Left colon (tissue), 2 donors: ENCODE data around the gene ZBTB33. TPM values are rescaled to one million over a fixed set of nuclear protein-coding genes. Genes with fewer than 3 reads are reported as not detected.

Source experiments
- ATAC-seq: fragments of 200-7000 bp; cut with Tn5 transposase; one replicate; pipeline ENCODE4 v1.9.1; 2020; ENCODE audit warnings: mild to moderate bottlenecking, moderate library complexity
- DNase-seq, 2 donors: peaks; one replicate each; pipeline ENCODE4 v3.0.0-alpha.2; 2020
- intact Hi-C, 2 donors: fragments of 100-400 bp; cut with DNase I in 1 of 2; cut with micrococcal nuclease in 1 of 2; formaldehyde crosslinking; loops; one replicate each; pipeline versions ENCODE4 v1.11.2 to v1.14.0; 2022; cut with DNase I, micrococcal nuclease
- long read RNA-seq: library from polyadenylated mRNA; unstranded; transcript quantifications from one replicate; pipeline ENCODE4 v2.0.0, GENCODE V29; 2021
- total RNA-seq, 2 donors: library from RNA; stranded (reverse); fragmentation: NEBNext Ultra II Directional; extraction: Animal tissue kit (Norgen Biotek cat#: 25700); gene quantifications; one replicate each; pipeline ENCODE4 v1.2.1, GENCODE V29; 2021
- donor health status: DM: no; HTN: no; CAD: no.
- donor health status: DM: yes; HTN: yes; CAD: no.

The ZBTB33 gene, protein sequence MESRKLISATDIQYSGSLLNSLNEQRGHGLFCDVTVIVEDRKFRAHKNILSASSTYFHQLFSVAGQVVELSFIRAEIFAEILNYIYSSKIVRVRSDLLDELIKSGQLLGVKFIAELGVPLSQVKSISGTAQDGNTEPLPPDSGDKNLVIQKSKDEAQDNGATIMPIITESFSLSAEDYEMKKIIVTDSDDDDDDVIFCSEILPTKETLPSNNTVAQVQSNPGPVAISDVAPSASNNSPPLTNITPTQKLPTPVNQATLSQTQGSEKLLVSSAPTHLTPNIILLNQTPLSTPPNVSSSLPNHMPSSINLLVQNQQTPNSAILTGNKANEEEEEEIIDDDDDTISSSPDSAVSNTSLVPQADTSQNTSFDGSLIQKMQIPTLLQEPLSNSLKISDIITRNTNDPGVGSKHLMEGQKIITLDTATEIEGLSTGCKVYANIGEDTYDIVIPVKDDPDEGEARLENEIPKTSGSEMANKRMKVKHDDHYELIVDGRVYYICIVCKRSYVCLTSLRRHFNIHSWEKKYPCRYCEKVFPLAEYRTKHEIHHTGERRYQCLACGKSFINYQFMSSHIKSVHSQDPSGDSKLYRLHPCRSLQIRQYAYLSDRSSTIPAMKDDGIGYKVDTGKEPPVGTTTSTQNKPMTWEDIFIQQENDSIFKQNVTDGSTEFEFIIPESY
- 10 to 100 TPM in 1 of 2 donors, 1 to 10 TPM in 1; 9.3 to 13.4 TPM for total RNA-seq
- long read RNA-seq, full-length matches to known transcripts: 3 of 4 reads
- long read RNA-seq, partial matches to known transcripts: 0 of 4 reads
- long read RNA-seq, other reads (novel, unspliced or antisense): 1 of 4 reads

DNA sequence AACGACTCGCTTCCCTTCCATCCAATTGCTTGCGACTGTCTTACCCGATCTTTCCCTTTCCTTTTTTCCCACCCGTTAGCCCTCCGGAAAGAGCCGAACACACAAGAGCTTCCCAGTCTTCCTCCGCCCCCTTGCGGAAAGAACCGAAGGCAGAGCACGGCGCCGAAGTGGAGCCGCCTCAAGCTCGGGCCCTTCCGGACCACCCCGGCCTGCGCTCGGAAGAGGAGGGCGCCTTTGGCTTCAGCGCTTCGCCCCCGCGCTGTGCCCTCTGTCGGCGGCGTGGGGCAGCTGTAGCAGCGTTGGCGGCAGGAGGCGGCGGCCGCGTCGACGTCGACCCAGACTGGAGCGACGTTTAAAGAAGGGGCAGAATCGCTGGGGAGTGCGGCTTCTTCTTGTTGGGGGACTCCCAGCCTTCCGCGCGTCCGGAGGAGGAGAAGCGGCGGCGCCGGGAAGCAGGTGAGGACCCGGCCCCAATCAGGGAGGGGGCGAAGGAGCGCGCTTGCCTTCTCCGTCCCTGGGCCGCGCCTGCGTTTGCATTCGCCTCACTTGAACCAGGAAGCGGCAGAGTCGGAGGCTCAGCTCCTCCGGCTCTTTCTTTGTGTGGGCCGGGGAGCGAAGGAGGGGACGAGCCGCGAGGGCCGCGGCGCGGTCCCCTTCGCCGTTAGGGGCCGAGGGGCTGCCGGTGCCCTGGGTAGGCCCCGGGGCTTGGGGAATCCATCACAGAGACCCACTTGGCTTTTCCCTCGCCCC, at the start of gene ZBTB33:
TSS of gene ZBTB33 (plus strand) at position 291 of the 750 bp plus-strand sequence. CDS start 2,604 bp downstream, outside the sequence.
- intact Hi-C loops: no loop called here
- ATAC-seq (peak; percentile 98), DNase-seq (peak; percentile 89 to 90)

DNA sequence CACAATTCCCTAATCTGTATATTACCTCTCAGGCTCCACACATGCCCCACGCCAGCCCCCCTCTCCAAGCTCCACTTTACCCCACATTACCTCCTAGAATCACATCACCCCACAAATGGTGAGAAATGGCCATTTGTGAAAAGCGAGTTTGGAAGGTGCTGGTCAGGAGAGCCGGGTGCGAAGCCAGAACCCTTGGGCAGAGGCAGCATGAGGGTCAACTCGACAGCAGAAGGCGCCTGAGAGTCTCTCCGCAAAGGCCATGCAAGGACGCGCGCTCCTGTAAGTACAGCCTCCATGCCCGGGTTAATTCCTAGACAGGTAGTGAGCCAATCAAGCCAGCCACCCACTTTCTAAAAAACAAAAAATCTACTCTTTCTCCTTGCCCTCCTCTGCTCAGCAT, 49.8 kb upstream of the ZBTB33 start:
- no peak for DNase-seq
- intact Hi-C loops: no loop called here
- no peak for ATAC-seq

DNA sequence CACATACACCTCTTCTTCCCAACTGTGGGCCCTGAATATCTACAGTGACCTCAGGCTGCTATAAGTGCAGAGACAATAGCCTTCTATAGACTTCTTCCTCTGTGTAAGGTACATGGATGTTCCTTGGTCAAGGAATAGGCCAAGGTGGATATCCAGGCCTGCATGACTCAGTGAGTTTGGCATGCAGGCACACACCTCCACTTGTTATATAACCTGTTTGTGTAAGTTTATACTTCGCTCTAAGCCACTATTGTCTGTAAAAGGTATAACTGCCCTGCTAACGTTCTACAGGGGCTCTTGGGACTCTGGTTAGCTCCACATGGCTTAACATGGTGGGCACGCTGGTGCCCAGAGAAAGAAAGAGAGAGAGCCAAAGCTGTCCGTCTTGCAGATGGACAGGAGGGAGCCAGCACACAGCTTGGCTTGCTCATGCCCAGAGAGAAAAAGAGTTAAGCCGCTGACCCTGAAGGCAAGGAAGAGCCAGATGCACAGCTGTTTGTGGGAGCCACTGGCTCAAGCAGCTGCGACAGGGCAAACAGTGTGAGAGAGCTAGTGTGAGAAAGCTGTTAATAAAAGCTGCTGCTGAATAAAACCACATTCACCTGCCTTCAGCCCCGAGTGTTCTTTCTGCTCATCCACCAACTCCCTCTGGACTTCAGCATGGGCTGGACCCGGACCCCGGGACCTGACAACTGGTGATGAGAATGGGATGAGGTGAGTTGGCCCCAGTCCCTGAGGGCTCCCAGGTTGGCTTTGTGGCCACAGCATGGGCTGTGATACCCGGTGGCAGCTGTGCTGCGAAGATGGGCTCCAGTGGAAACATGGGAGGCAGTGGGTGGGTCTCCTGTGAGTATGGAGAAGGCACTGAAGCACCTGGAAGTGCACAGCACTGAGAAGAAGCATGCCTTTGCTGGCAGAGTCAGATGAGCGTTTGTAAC, 44.5 kb upstream of the ZBTB33 start:
- ATAC-seq: no peak
- intact Hi-C loops: no loop called here
- no peak for DNase-seq

DNA sequence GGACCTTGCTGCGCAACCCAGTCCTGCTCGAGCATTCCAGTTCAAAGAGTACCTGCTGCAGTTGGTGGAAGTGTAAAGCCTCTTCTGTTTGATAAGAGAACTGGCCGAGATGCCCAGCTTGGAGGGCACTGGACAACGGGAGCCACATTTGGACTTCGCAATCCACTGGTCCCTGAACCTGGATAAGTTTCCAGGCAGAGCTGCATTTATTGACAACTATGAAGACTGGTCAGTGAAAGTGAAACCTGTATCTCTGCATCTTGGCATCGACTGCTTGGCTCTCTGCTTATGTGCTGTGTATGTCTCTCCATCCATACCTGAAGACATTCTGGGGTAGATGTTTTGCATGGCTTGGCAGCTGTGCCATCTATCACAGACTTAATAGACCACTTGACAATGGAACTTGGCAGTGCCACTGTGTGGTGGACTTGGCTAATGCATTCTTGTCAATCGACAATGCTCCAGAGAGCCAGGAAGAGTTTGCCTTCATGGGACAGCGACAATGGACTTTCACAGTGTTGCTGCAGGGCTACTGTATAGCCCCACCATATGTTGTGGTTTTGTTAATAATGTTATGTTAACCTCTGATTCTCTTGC, 43.5 kb upstream of the ZBTB33 start:
- no peak for DNase-seq
- intact Hi-C loops: no loop called here
- no peak for ATAC-seq

DNA sequence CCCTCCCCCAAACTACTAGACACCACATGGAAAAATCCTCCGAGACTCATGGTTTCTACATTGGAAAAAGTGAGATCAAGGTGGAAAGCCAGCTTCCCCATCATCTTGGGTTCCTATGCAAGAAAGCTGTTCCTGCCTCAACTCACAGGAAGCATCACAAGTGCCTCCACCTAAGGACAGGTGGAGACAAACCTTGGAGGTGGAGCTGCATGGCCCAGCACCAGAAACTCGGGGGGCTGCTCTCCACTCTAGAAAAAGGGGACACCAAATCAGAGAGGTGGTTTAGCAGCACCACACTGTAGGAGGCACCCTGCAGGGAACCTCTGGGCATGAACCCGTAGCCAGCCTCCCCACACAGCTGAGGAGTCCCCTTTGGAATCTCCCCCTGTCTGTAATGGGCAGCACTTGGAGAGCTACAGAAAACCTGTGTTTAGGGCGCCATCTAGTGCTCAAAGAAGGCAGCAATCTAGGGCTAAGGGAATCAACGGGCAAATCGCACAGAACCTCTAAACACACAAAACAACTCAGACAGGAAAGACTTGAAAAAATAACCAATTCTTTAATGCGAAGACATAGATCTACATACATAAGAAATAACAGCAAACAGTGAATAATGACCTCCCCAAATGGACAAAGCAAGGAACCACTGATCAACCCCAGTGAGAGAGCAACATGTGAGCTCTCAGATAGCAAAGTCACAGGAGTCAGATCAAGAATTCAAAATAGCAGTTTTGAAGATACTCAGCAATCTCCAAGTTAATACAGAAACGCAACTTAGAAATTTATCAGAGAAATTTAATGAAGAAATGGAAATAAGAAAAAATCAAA, 37.0 kb upstream of the ZBTB33 start:
- DNase-seq: peak in 1 of 2 donors; percentile 64
- intact Hi-C loops: no loop called here
- ATAC-seq: peak; percentile 67

DNA sequence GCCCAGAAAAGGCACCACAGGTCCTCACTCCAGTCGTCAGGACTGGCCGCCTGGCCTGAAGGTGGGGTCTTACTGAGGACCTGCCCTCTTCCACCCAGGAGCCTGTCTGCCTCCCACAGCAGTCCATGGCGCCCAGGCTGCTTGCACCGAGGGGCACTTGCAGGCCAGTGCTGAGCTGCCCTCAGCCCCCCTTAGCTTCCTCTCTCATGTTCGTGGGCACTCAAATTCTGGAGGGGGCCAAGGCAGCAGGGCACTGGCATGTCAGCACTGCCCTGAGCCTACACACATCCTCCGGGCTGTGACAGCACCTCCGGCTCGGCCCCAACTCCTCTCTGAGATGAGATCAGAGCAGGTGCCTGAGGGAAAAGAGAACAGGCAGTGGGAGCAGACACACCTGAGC, 27.2 kb upstream of the ZBTB33 start:
- intact Hi-C loops: no loop called here
- no peak for DNase-seq
- no peak for ATAC-seq

DNA sequence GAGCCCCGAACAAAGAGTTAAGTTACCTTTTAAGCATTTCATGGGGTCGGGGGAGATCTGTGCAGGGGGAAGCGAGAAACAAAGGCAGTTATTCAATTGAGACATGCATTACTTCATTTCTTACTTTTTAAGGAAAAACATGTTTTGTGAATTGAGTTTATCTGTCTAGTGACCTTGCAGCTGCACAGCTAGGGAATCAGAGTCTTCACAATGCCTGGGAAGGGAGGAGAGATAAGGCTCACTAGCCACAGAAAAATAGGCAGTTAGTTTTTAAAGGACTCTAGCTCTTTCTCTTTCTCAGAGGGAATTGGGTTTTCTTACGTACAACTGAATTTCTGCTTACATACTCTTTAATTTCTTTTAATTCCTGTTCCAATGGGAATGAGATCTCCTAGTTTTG, 26.2 kb upstream of the ZBTB33 start:
- DNase-seq (no peak), ATAC-seq (no peak)
- intact Hi-C loops: no loop called here

DNA sequence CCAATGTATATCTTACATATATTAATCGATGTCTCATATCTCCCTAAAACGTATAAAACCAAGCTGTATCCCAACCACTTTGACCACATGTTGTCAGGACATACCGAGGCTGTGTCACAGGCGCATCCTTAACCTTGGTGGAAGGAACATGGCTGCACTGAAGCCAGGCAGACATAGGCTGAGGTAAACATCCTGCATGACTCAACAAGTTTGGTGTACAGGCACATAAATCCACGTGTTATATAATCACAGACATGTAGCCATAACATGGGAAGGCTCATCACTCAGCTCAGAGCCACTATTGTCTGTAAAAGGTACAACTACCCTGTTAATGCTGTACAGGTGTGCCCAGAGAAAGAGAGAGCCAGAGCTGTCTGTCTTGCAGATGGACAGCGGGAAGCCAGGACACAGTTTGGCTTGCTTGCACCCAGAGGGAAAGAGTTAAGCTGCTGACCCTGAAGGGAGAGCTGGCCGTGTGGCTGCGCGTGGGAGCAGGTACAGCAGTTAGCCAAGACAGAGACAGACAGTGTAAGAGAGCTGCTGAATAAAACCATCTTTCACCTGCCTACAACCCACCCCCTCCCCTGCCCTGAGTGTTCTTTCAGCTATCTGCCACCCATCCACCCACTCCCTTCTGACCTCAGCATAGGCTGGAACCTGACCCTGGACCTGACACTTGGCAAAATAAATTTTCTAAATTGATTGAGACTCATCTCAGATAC, 22.3 kb upstream of the ZBTB33 start:
- ATAC-seq (no peak), DNase-seq (no peak)
- intact Hi-C loops: no loop called here

DNA sequence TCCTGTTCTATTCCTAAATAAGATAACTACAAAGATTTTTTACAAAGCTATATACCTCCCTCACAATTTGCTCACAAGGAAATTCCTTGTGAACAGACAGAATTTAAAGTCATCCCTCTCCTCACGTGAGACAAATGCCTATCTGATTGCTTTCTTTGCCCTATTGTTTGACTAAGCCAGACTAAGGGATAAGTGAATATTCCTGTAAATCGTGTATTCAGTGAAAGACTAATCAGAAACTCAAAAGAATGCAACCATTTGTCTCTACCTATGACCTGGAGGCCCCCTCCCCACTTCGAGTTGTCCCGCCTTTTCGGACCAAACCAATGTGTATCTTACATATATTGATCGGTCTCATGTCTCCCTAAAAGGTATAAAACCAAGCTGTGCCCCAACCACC, 15.3 kb upstream of the ZBTB33 start:
- DNase-seq: no peak
- intact Hi-C loops: no loop called here
- no peak for ATAC-seq

DNA sequence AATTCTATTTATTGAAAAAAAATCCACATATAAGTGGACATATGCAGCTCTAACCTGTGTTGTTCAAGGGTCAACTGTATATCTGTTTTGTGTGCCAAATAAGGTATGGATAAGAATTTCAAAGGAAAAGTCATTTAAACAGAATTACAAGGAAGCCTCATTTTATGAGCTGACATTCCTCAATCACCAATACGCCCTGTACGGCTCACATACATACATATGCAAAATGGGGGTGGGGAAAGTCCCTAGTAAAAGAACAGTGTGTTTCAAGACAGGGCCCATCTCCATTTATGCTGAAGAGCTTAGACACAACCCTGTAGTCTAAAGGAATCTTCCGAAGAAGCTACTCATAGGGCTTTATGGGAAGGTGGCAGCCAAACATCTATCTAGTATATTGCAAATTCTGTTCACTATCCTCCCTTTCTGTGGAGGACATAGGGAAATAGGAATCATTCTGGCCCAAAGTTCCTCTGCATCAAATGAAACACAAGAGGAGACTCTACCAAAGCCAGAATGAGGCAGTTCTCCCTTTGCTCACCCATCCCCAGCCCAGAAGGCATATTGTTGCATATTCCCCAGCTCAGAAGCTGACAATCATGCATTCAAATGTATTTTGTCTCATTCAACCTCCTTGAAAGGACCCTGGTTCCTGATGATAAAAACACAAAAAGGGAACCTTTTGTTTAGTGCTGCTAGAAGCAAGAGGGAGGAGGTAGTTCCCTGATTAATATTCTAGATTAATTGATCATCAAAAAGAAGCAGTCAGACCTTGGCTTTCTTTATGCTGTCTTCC, 13.7 kb upstream of the ZBTB33 start:
- DNase-seq (no peak), ATAC-seq (no peak)
- intact Hi-C loops: no loop called here

DNA sequence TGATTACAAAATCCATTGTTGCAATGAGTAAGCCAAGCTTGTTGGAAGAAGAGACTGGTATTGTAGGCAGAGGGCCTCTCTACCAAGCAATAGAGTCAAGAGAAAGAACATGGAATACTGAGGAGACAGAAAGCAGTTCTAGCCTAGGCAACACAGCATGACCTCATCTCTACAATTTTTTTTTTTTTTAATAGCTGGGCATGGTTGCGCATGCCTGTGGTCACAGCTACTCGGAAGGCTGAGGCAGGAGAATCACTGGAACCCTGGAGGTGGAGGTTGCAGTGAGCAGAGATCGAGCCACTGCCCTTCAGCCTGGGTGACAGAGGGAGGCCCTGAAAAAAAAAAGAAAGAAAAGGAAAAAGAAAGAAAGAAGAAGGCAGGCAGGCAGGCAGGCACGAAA, 11.7 kb upstream of the ZBTB33 start:
- no peak for ATAC-seq
- intact Hi-C loops: no loop called here
- DNase-seq: no peak

DNA sequence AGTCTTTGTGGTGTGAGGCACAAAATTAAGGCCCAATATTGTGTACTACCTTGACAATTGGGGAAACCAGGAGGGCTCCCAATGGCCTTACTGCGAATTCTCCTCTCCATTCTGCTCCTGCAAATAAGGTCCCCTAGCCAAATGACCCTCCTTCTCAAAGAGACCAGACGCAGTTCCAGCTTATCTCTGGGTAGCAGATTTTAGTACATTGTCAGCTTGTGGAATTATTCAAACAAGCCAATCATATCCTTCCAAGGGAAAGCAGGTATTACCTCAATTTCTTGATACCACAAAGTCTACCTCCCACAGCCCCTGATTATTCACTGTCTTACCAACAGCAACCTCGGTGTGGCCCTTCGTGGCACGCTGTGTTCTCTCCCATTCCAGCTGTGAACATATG, 7.8 kb upstream of the ZBTB33 start:
- no peak for ATAC-seq
- intact Hi-C loops: no loop called here
- DNase-seq: no peak

DNA sequence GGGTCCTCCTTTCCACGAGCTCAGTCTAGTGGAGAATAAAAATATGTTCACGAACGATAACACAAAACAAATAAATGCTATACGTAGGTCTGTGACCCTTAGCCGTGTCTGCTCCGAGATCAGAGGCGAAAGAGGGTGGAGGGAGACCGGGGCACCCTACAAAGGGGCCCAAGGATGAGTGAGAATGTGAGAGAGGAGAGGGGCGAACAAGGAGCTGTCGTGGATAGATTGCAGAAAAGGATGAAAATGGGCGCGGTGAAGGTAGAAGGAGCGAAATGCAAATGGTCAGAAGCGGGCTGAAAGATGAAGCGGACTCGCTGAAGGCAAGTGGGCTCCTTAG, 6.2 kb upstream of the ZBTB33 start:
- ATAC-seq (no peak), DNase-seq (no peak)
- intact Hi-C loops: no loop called here

DNA sequence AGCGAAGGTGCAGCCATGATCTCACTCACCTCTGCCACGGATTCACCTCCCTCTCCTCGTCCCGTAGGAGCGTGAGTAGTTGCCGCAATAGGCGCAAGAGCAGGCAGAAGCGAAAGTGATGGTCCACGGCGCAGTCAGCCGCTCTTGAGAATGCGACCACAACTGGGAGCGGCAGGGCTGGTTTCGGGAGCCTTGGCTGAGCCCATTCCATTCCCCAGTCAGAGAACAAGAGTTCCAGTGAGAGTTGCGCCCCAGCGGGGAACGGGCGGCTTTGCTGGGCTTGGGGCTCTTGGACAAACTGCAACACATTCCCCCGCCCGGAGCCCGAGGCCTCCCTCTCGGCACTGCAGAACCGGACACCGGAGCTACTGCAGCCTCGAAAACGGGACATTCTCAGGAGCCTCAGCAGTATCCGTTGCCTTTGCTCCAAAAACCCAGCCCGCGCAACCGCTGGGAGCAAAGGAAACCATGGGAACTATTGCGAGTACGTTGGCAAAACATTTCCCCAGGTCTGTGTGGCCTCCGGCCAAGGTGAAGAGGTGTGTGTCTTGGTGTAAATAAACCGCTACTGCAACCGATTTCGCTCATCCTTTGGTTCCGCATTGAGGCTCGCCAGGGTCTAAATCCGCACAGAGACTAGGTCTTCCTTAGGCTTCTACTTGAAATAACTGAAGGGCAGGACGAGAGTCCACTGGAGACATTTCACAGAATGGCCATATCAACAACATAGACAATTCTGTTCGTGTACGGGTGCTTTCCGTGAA, 5.7 kb upstream of the ZBTB33 start:
- peak; percentile 71 to 72 for DNase-seq
- peak; percentile 93 for ATAC-seq
- intact Hi-C loops: no loop called here

DNA sequence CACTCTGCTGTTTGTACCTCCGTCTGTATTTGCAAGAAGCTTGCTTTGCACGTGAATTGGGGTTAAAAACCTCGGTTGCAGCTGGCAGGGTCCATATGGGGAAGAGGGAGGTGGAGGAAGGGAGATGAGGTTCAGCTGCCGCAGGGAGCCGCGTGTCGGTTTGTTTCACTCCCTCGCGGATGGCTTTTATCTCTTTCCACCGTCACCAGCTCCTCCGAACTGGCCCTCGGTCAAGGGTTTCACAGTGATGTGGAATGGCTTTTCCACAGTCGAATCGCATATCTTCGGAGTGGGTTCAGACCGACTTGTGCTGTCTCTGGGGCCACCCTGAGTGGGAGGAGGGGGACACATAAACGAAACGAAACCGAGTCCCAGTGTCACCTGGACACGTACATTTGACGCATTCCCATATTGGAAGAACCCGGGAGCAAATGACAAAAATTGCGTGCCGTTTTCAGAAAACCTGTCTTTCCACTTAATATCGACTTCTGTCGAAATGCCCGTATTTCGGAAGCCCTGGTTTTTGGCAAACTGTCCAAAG, 929 bp downstream of the ZBTB33 start:
- DNase-seq (peak; percentile 26 to 38), ATAC-seq (peak; percentile 54)
- intact Hi-C loops: no loop called here
